Activated CD4-positive, CD25-positive, alpha-beta regulatory T cell treated with anti-CD3 and anti-CD28 coated beads, Interleukin-2, amount 50 U/mL, for 72 hours (primary cell): ENCODE measurements around the gene ETV3.

ENCODE experiments used
- DNase-seq: peaks from one replicate; pipeline ENCODE4 v3.0.0; 2021

The ETV3 gene

GRCh38 chr1:157137408-157138219 is 581 bp downstream of the ETV3 start:
- DNase-seq: no peak

- DNase-seq: no peak
These were observed 1.2 kb downstream of the ETV3 start for GRCh38 chr1:157137046-157137407.

- DNase-seq: no peak
These were observed 2.1 kb downstream of the ETV3 start for GRCh38 chr1:157136133-157136532.

- DNase-seq: no peak
These were observed 2.5 kb downstream of the ETV3 start for GRCh38 chr1:157135646-157136045.

- no peak for DNase-seq
These were observed 3.1 kb downstream of the ETV3 start for GRCh38 chr1:157135070-157135469.

GRCh38 chr1:157134442-157134841 is 3.8 kb downstream of the ETV3 start:
- DNase-seq: no peak

- DNase-seq: no peak
These were observed 4.8 kb downstream of the ETV3 start for GRCh38 chr1:157133426-157133825.

GRCh38 chr1:157132616-157133167 is 5.5 kb downstream of the ETV3 start:
- DNase-seq: no peak

GRCh38 chr1:157132111-157132510 is 6.1 kb downstream of the ETV3 start:
- DNase-seq: no peak

- no peak for DNase-seq
These were observed 6.9 kb downstream of the ETV3 start for GRCh38 chr1:157131281-157131680.

- DNase-seq: no peak
These were observed 13.3 kb downstream of the ETV3 start for GRCh38 chr1:157124855-157125254.

GRCh38 chr1:157119448-157119847 is 18.7 kb downstream of the ETV3 start:
- DNase-seq: no peak

- no peak for DNase-seq
These were observed 19.2 kb downstream of the ETV3 start for GRCh38 chr1:157119008-157119407.

GRCh38 chr1:157117527-157118057 is 20.6 kb downstream of the ETV3 start:
- no peak for DNase-seq

- no peak for DNase-seq
These were observed 21.5 kb downstream of the ETV3 start for GRCh38 chr1:157116737-157117103.

GRCh38 chr1:157115851-157116736 is 22.1 kb downstream of the ETV3 start:
- no peak for DNase-seq

- DNase-seq: no peak
These were observed 22.8 kb downstream of the ETV3 start for GRCh38 chr1:157115429-157115838.

- DNase-seq: no peak
These were observed 23.7 kb downstream of the ETV3 start for GRCh38 chr1:157114183-157115121.

- no peak for DNase-seq
These were observed 24.6 kb downstream of the ETV3 start for GRCh38 chr1:157113631-157114030.

GRCh38 chr1:157113106-157113505 is 25.1 kb downstream of the ETV3 start:
- no peak for DNase-seq

- DNase-seq: no peak
These were observed 25.9 kb downstream of the ETV3 start for GRCh38 chr1:157112186-157112867.
